Amniotic epithelial cell (primary cell): Measurements from ENCODE around the gene MAGT1.
A peak's percentile ranks its signal among the peaks of the same experiment; 100 is the strongest.
"Not testable (repeated sequence)": the region's sequence is repeated elsewhere in the genome, so short reads cannot be mapped to it uniquely, and the experiment has no call there.

Source experiments
- DNase-seq: peaks from one replicate; pipeline ENCODE4 v3.0.0-alpha.2; 2010; ENCODE audit warnings: low read depth

MAGT1 gene

DNA sequence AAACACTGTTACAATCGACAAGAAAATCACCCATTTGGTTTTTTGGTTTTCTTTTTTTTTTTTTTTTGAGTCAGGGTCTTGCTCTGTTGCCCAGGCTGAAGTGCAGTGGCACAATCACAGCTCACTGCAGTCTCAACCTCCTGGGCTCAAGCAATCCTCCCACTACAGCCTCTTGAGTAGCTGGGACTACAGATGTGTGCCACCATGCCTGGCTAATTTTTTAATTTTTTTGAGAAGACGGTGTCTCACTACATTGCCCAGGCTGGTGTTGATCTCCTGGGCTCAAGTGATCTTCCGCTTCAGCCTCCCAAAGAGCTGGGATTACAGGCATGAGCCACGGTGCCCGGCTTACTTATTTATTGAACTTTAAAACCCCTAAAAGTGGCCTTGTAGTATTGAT is 63.7 kb downstream of the MAGT1 start:
- not testable (repeated sequence) for DNase-seq

DNA sequence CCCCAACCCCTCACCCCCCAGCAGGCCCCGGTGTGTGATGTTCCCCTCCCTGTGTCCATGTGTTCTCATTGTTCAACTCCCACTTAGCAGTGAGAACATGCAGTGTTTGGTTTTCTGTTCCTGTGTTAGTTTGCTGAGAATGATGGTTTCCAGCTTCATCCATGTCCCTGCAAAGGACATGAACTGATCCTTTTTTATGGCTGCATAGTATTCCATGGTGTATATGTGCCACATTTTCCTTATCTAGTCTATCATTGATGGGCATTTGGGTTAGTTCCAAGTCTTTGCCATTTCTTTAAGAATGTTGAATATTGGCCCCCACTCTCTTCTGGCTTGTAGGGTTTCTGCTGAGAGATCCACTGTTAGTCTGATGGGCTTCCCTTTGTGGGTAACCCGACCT is 73.2 kb downstream of the MAGT1 start:
- not testable (repeated sequence) for DNase-seq

DNA sequence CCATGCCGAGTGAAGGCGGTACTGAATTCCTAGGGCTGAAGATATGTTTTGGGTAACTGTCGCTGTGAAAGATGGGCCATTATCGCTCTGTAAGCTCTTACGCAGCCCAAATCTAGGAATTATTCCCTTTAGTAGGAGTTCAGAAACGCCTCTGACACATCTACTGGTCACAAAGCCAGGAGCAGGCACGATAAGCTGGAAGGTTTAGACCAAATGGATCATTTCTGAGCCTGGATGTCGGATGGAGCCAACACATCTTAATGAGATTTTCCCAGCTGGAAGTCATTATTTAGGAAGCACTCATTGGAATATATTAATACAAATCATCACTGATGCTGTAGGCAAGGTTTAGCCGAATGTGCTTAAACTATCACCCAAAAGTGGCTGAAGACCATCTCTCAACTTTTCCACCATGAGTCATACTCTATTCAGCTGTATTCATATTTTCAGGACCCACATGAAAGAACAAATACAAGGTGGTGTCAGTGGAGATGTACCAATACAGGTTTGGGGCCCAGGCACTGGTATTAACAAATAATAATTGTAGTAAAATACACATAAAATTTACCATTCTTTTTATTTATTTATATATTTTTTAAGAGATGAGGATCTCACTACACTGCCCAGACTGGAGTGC is 75.0 kb downstream of the MAGT1 start:
- DNase-seq, result no peak

DNA sequence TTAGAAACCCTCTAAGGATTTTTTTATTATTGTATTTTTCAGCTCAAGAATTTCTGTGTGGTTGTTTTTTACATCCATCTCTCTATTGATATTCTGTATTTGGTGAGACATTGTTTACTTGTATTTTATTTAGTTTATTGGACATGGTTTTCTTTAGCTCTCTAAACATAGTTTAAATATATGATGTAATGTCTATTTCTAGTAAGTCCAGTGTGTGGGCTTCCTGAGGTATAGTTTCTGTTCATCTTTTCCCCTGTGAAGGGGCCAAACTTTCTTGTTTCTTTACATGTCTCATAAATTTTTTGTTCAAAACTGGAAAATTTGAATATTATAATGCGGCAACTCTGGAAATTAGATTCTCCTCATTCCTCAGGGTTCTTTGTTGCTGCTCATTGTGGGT is 81.0 kb downstream of the MAGT1 start:
- no peak for DNase-seq

DNA sequence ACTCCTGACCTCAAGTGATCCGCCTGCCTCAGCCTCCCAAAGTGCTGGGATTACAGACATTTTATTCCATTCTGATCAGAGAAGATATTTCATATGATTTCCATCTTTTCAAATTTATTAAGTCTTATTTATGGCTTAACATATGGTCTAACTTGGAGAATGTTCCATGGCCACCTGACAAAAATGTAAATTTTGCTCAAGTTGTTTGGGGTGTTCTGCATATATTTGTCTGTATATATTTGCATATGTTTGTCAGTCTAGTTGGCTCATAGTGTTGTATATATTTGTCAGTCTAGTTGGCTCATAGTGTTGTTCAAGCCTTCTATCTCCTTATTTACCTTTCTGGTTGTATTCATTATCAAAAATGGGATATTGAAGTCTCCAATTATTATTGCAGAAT is 93.0 kb downstream of the MAGT1 start:
- DNase-seq, result no peak

DNA sequence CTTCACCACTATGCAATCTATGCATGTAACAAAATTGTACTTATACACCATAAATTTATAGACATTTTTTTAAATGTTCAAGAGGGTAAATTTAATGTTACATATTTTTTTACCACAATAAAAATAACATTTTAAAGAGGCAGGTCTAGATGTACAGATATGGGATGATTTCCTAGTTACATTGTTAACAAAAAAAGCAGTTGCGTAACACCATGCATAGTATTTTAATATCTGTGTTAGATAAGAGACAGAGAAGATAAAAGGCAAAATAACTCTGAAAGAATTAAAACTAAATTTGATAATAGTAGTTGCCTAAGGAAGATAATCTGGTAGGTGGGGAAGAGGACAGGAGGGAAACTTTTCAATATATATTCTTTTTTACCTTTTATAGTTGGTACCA is 100.1 kb downstream of the MAGT1 start:
- peak; percentile 12 for DNase-seq

DNA sequence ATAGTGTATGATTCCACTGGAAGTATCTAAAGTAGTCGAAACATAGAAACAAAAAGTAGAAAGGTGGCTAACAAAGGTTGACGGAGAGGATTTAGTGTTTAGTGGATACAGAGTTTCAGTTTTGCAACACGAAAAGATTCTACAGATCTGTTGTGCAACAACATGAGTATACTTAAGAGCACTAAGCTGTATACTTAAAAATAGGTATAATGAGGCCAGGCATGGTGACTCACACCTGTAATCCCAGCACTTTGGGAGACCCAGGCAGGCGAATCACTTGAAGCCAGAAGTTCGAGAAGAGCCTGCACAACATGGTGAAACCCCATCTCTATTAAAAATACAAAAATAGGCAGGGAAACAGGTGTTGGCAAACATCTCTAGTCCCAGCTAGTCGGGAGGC is 101.3 kb downstream of the MAGT1 start:
- peak; percentile 50 for DNase-seq

DNA sequence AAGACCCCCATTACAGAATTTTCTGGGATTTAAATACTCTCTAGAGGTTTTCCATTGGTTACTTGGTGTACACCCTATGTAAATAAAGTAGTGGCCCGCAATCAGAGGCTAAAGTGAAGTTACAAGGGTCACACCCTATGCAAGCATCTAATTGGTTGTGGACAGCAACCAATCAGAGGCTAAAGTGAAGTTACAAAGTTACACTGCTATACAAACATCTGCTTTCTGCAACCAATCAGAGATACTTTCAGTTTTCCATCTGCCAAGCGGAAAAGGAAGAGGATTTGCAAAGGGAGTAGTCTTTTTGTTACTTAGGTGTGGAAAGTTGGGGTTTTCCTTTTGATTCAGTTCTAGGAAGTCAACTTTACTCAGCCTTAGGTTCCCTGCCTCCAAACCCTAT is 107.2 kb downstream of the MAGT1 start:
- peak; percentile 42 for DNase-seq

DNA sequence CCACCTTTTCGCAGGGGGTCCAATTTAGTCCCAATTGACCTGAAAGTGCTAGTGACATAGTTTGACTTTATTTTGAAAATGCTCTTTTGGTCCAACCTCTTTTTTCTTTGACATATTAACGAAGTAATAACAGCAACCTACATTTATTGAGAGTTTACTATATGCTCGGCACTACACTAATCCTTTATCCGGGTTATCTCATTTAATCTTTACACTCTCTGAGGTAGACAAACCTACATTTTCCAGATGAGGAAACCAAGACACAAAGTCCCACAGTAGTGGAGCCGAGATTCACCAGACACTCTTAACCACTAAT is 108.9 kb downstream of the MAGT1 start:
- DNase-seq, result no peak

DNA sequence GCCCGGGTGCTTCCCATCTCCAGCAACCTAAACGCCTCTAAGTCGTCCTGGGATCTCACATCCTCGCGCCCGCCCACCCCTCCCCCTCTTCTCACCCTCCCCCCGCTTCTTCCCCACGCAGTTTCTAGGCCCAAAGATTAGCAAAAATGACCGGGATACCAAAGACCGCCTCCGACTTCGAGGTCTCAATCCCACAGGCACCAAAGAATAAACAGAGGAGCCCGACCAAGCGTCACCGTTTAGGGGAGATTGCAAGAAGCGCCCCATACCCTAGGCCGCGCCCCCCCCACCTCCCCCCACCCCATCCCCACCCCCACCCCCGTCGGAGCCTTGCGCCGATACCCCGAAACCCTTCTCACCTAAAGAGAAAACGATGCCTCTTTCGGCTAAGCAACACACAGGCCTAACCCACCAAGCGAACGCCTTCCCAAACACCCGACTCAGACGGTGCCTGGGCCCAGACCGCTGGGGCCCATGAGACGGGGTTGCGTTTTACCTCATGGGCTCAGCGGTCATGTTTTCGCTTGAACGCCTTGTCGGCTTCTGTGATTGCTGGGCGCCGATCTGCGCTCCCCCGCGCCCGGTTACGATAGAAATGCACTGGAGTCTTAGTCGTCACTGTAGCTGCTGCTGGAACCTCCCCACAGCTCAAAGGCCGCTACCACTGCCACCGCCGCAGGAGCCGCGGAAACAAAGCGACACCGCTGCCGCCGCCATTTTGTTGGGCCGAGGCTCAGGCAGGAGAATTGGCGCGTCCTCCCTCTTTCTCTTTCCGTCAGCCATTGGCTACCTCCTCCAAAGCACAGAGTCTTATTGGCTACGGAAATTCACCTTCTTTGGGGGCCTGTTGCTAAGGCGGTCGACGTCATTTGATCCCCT is 109.5 kb downstream of the MAGT1 start, which contains the start of gene ATRX:
ATRX (minus strand) TSS at position 731 of the 879 bp plus-strand sequence; CDS start at position 516, 215 bp downstream.
- DNase-seq, result peak; percentile 76

DNA sequence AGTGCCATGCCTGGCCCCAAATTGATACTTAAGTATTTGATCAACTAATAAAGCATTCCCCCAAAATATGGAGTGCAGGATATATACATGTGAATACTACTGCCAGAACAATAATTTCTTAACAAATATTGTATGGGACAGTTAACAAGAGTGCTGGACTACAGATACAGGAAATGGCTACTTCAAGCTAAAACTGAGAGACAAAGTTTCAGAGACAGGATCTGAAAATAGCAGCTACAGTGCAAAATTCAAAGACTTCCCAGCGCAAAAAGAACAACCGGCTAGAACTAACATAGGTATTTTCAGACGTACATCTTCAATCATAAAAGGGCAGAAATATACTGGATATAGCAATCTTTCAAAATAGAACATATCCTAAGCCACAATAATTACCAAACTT is 115.5 kb downstream of the MAGT1 start:
- no peak for DNase-seq

DNA sequence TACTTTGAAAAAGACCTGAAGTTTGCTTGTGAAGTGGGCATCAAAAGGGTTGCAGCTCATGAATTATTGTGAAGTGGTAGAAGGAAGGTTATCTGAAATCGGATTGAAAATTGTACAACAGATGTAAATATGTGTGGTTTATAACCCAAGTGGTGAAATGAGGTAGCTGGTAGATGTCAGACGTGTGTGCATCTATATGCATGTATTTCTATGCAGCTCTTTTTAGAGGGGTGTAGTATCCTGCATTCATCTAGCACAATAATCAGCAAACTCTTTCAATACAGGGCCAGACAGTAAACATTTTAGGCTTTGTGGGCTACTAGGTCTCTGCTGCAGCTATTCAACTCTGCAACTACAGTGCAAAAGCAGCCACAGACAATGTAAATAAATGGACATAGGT is 118.6 kb downstream of the MAGT1 start:
- peak; percentile 4 for DNase-seq
